ENCODE data around the gene DUOX2.
"Not testable (repeated sequence)": the region's sequence is repeated elsewhere in the genome, so short reads cannot be mapped to it uniquely, and the experiment has no call there.

The DUOX2 gene

DNA sequence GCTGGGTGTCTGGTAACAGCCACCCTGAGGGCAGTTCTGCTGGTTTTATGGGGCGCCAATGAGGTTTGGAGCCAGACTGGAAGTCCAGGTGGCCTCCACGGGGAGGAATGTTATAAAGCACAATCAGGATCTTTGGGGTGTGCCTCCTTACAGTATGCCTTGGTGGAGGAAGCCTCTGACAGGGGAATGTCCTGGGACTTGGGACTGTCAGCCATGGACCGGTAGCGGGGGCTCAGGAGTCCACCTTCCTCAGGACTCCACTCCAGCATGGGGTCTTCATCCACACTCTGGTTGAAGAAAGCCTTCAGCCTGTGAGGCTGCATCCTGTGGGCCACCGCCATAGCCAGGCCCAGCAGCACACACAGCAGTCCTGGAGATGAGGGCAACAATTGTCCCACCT lies 5.0 kb upstream of the DUOX2 start:
- no peak for DNase-seq (ENCODE audit: low spot score)

- peak; percentile 87 for DNase-seq (ENCODE audit: low spot score)
Observed at GRCh38 chr15:45118131-45118588, 4.2 kb upstream of the DUOX2 start.

DNA sequence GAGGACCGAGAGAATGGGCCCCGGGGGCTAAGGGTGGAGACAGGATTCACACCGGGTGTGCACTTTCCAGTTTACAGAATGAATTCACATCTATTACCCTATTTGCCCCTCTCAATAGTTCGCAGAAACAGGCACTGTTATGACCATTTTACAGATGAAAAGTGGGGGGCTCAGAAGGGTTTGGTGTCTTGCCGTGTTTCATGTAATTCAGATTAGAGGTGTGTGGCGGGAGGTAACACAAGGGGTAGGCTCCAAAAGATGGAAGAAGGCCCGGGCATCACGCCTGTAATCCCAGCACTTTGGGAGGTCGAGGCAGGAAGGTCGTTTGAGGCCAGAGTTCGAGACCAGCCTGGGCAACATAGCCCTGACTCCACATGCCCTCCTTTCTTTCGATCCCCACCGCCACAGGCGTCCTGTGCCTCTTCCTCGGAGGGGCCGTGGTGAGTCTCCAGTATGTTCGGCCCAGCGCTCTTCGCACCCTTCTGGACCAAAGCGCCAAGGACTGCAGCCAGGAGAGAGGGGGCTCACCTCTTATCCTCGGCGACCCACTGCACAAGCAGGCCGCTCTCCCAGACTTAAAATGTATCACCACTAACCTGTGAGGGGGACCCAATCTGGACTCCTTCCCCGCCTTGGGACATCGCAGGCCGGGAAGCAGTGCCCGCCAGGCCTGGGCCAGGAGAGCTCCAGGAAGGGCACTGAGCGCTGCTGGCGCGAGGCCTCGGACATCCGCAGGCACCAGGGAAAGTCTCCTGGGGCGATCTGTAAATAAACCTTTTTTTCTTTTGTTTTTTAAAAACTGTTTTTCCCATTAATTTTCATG lies 3.5 kb upstream of the DUOX2 start:
- DNase-seq (ENCODE audit: low spot score): no peak

- no peak for DNase-seq (ENCODE audit: low spot score)
Observed at GRCh38 chr15:45116482-45117307, 2.7 kb upstream of the DUOX2 start.

DNA sequence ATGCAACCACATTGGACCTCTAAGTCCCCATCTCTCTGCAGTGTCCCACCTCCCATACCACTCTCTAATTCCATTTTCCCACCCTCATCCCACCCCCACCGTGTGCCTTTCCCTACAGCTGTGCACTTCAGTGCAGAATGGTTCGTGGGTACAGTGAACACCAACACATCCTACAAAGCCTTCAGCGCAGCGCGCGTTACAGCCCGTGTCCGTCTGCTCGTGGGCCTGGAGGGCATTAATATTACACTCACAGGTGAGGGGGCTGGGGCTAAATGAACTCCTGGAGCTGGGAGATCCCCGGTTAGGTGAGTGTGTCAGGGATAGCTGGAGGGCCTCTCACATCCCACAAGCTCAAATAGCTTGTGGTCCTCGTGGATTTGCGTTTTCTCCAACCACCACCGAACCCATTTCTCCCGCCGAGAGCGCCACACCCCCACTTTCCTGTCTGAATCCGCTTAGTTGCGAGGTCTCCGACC lies 2.1 kb upstream of the DUOX2 start:
- no peak for DNase-seq (ENCODE audit: low spot score)

DNA sequence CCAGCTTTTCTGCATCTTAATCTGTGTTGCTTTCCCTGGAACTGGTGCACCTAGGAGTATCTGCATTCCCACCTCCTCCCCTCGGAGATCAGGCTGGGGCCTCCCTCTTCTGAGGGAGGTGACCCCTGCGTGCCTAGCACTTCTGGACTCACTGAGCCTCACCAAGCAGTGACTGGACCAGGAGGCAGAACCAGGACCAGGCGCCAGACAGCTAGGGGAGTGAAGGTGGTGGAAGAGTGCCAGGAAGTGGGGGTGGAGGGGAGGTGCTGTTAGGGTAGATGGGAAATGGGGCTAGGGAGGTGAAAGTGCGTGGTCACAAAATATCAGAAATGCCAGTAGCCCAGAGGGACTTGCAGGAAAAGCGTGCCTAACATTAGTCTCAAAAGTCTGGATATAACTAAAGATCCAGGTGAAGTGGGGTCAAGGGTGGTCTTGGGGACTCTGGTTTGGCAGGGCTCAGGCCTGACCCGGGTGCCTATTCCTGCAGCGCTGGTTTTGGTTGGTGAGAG lies 1.4 kb upstream of the DUOX2 start:
- no peak for DNase-seq (ENCODE audit: low spot score)

GRCh38 chr15:45114751-45115085 lies 746 bp upstream of the DUOX2 start:
- no peak for DNase-seq (ENCODE audit: low spot score)

DNA sequence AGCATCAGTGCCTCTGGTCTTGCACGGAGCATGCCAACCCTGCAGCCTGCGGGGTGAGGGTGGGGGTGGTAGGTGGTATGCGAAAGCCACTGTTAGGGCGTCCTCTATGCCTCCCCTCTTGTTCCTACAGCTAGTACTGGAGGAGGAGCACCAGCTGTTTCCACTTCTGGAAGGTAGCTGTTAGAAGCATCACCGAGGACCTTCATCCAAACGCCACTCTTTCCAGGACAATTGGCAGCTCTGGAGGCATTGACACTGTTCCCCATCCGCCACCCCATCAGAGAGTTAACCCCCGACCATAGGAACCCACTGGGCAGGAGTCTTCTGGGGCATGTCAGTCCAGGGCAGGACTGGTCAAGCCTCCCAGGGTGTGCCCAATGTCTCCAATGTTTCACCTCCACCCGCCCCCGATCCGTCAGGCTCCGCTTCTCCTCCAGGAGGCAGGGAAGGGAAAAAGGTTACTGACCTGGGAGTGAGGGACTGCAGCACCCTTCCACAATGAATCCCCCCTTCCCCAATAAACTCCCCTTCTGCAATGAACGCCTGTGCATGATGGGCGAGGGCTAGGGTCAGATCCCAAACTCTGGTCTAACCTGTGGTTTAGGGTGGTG lies 487 bp downstream of the DUOX2 start:
- no peak for DNase-seq (ENCODE audit: low spot score)

GRCh38 chr15:45112591-45113379 lies 1.2 kb downstream of the DUOX2 start:
- DNase-seq (ENCODE audit: low spot score): no peak

- DNase-seq (ENCODE audit: low spot score): no peak
Observed at GRCh38 chr15:45112143-45112590, 1.8 kb downstream of the DUOX2 start.

DNA sequence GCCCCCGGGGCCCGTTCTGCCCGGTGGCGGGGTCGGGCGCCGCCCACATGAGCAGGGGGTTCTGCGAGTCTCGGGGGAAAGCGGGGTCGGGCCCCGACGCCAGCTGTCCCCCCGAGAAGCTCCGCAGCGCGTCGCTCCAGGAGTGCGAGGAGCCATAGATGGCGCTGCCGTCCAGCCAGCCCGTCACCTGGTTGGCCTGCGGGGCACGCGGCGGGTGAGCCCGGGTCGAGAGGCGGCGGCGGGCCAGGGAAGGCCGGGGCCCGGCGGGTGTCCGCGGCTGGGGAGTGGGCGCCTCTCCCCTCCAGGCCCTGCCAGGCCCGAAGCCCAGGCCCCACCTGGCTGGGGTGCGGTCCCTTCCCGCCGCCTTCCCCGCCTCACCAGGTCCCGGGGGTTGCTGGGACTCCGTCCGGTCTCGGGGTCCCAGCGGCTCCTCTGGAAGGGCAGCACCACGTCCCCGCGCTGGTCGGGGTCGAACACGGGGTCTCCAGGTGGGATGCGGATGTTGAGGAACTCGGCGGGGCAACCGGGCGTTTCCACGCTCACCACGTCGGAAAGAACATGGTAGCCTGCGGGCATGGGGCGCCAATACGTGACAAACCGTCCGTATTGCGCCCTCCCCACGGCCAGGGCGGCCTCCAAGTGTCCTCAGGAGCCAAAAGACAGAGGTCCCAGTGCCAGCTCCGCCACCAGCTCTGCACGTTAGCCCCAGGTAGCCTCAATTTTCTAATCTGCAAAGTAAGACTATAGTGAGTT lies 2.4 kb downstream of the DUOX2 start:
- DNase-seq (ENCODE audit: low spot score): no peak

DNA sequence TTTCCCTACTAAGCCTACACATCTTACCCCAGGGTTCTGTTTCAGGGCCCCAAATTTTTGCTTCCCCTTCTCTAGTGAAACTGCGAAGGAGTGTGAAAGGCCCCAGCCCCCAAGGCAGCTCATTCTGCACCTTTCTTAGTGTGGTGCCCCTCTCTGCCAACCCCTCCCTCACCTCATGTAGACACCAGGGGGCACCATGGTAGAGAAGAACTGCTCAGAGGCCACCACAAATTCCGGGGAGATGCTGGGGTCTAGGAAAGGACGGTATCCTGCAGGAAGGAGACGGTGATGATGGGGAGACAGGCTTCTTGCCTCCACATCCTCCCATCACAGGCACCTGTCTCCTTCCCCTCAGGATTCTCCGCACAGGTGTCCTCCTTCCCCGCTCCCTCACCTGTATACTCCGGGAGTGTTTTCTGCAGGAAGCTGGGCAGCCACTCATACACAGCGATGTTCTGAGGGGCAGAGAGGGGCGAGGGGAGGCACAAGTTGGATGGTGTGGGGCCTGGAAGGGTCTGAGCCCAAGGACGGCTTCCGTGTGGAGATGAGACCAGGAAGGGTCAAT lies 3.6 kb downstream of the DUOX2 start:
- DNase-seq (ENCODE audit: low spot score): no peak

- no peak for DNase-seq (ENCODE audit: low spot score)
Observed at GRCh38 chr15:45107941-45108630, 5.9 kb downstream of the DUOX2 start.

DNA sequence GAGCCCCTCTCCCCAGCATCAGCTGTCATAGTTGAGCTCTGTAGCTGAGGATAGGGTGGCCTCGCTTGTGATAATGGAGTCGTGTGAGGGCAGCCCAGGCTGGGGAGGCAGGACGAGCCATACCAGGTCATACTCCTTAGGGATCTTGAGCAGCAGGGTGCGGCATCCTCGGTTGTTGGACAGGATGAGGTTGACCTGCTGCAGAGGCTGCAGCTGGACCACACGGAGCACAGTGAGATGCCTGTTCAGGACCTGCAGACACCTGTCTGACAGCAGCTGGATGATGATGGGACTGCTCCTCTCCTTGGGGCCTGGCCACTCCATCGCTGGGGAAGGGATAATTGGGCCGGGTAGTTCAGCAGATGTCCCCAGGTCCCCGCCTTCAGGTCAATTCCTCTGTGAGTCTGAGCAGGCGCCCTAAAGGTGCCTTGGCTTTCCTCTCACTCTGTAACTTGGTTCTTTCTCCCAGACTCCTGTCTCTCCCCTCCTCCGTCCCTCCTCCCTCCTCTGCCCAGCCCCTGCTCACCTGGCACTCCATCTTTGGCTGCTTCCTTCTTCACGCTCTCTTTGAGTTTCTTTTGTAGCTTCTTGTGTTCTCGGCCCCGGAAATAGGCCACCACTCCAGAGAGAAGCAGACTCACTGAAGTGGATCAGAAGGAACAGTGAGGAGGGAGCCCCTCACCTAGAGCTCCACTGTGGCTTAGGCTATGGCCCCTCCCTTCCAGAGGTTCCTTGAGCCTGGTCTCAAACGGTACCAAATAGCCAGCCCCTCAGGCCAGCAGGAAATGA lies 7.8 kb downstream of the DUOX2 start:
- no peak for DNase-seq (ENCODE audit: low spot score)

DNA sequence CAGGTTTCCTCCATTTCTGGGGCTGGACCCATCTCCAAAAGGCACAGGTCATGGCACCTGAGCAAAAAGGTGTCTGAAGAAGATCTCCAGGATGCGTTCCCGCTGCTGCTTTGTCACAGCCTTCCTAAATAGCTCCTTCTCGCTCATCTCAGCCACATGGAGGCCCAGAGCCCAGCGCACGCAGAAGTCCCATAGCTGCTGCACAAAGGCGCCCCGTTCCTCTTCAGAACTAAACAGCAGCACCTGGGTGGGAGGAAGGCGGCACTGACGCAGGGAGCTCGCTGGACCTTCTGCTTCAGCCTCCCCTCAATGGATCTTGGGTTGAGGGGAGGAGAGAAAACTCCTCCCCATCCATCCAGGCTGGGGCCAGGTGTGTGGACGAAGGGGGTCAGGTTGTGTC lies 8.4 kb downstream of the DUOX2 start:
- no peak for DNase-seq (ENCODE audit: low spot score)

GRCh38 chr15:45104170-45104569 lies 9.8 kb downstream of the DUOX2 start:
- DNase-seq (ENCODE audit: low spot score): not testable (repeated sequence)

GRCh38 chr15:45102226-45102625 lies 11.7 kb downstream of the DUOX2 start:
- DNase-seq (ENCODE audit: low spot score): no peak

DNA sequence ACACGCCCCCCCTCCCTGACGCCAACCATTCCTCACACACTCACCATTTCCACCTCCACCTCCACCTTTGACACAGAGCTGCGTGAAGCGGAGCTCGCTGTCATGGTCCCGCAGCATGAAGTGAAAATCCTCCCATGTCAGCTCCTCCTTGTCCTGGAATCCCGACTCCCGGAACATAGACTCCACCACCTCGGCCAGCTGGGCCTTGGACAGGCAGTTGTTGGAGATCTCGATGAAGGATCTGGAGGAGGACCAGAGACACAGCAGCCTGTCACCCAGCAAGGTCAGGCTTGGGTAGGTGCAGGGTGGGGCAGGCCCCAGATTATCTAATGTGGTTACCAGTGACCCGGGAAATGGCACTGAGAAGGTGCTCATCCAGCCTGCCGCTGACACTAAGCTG lies 12.2 kb downstream of the DUOX2 start:
- no peak for DNase-seq (ENCODE audit: low spot score)
